HCT116 (cell line): ENCODE data around the gene PIGA. TPM values are rescaled to one million over a fixed set of nuclear protein-coding genes. Genes with fewer than 3 reads are reported as not detected.

ENCODE experiments used
- ATAC-seq: fragments of 200-7000 bp; cut with Tn5 transposase; 2 replicates; pipeline ENCODE4 v1.9.1; 2020; ENCODE audit warnings: mild to moderate bottlenecking, moderate library complexity
- BruUV-seq: library from RNA; stranded (reverse); fragments of 400-500 nt; replicated peaks from 2 replicates; lab custom pipeline; 2021; lab: Mats Ljungman, UMichigan
- CTCF ChIA-PET: fragments of 300-600 bp; sonication (Branson Sonifier 250); formaldehyde crosslinking; loops from one replicate; lab custom pipeline; 2021; ENCODE audit warnings: antibody characterized with exemption; lab: Charles Lee
- POLR2A ChIA-PET: fragments of 300-600, 350-600 bp; sonication (Branson Sonifier 250); formaldehyde crosslinking; loops from one replicate; lab custom pipeline; 2021; ENCODE audit warnings: antibody characterized with exemption; lab: Charles Lee
- RAD21 ChIA-PET, 2 experiments: fragments of 300-600 bp; sonication (Branson Sonifier 250); formaldehyde crosslinking; loops; one replicate each; lab custom pipeline; 2023; ENCODE audit warnings: low total read pairs in 2 of 2; ENCODE audit not compliant: uncharacterized antibody in 2 of 2, unreplicated experiment in 2 of 2, low non-redundant PET in 1 of 2; lab: Charles Lee
- DNase-seq: peaks from one replicate; pipeline ENCODE4 v3.0.0-alpha.2; 2010; ENCODE audit warnings: low read depth, low spot score
- H2AFZ ChIP-seq: fragments of 200-600 bp; shearing (Covaris generic), sonication (generic); 2 replicates; pipeline ENCODE4 v1.6.1; 2017; ENCODE audit warnings: low read depth, mixed run types, mixed read lengths, antibody characterized with exemption, low read length; ENCODE audit not compliant: poor library complexity, severe bottlenecking
- H3K27ac ChIP-seq: 2 replicates; pipeline ENCODE4 v1.5.1; 2012; ENCODE audit warnings: low read depth, low read length
- H3K27me3 ChIP-seq: fragments of 200-600 bp; sonication (generic); 2 replicates; pipeline ENCODE4 v1.6.1; 2016; ENCODE audit warnings: mixed run types, low read length, mixed read lengths; ENCODE audit not compliant: insufficient read depth
- H3K36me3 ChIP-seq, 2 experiments: fragments of 200-500 bp in 1 of 2; fragments of 200-600 bp in 1 of 2; sonication (Bioruptor generic) in 1 of 2; sonication (generic) in 1 of 2; 2 replicates each; pipeline versions ENCODE4 v1.5.1 to v1.6.1; 2014 to 2016; ENCODE audit warnings: low read length in 2 of 2, inconsistent platforms in 1 of 2, mixed read lengths in 1 of 2, mixed run types in 1 of 2; ENCODE audit not compliant: insufficient read depth in 2 of 2, control insufficient read depth in 1 of 2
- H3K4me1 ChIP-seq, 2 experiments: fragments of 200-600 bp in 1 of 2; sonication (generic) in 1 of 2; 2 replicates each; pipeline versions ENCODE4 v1.5.1 to v1.6.1; 2012 to 2017; ENCODE audit warnings: low read length in 2 of 2, inconsistent platforms in 1 of 2, mild to moderate bottlenecking in 1 of 2, mixed read lengths in 1 of 2, mixed run types in 1 of 2, moderate library complexity in 1 of 2; ENCODE audit not compliant: insufficient read depth in 2 of 2, control insufficient read depth in 1 of 2
- H3K4me2 ChIP-seq: fragments of 200-600 bp; sonication (generic); 2 replicates; pipeline ENCODE4 v1.6.1; 2017; ENCODE audit warnings: mixed run types, low read length, mixed read lengths
- H3K4me3 ChIP-seq, 2 experiments: fragments of 200-600 bp in 1 of 2; sonication (generic) in 1 of 2; replicated peaks in 1 of 2; 2 replicates each; pipeline ENCODE4 v1.5.1; 2011 to 2016; ENCODE audit warnings: low read length in 2 of 2, control low read depth in 1 of 2, low read depth in 1 of 2, mild to moderate bottlenecking in 1 of 2, mixed read lengths in 1 of 2, mixed run types in 1 of 2
- H3K79me2 ChIP-seq: fragments of 200-600 bp; sonication (generic); 2 replicates; pipeline ENCODE4 v1.6.1; 2017; ENCODE audit warnings: mild to moderate bottlenecking, mixed run types, low read length, moderate library complexity, mixed read lengths; ENCODE audit not compliant: insufficient read depth
- H3K9ac ChIP-seq: fragments of 200-600 bp; sonication (generic); 2 replicates; pipeline ENCODE4 v1.6.1; 2016; ENCODE audit warnings: low read length, mixed read lengths
- H3K9me2 ChIP-seq: fragments of 200-600 bp; sonication (generic), shearing (Covaris generic); 2 replicates; pipeline ENCODE4 v1.6.1; 2017; ENCODE audit warnings: mixed run types, mild to moderate bottlenecking, moderate library complexity; ENCODE audit not compliant: insufficient read depth
- H3K9me3 ChIP-seq, 2 experiments: fragments of 200-500 bp in 1 of 2; fragments of 200-600 bp in 1 of 2; sonication (Bioruptor generic) in 1 of 2; sonication (generic) in 1 of 2; 2 replicates each; pipeline ENCODE4 v1.6.1; 2014 to 2017; ENCODE audit warnings: low read length in 2 of 2, mixed read lengths in 2 of 2, inconsistent platforms in 1 of 2, low read depth in 1 of 2, mild to moderate bottlenecking in 1 of 2, mixed run types in 1 of 2, moderate library complexity in 1 of 2; ENCODE audit not compliant: control insufficient read depth in 1 of 2, insufficient read depth in 1 of 2
- H4K20me1 ChIP-seq: fragments of 200-600 bp; sonication (generic), shearing (Covaris generic); 2 replicates; pipeline ENCODE4 v1.6.1; 2017; ENCODE audit warnings: mixed run types, mild to moderate bottlenecking, moderate library complexity; ENCODE audit not compliant: insufficient read depth
- CBX3 ChIP-seq: IDR thresholded peaks from 2 replicates; pipeline ENCODE4 v1.6.1; 2012; ENCODE audit warnings: low read depth
- CEBPB ChIP-seq: IDR thresholded peaks from 2 replicates; pipeline ENCODE4 v1.6.1; 2012; ENCODE audit warnings: low read depth
- EGR1 ChIP-seq: IDR thresholded peaks from 2 replicates; pipeline ENCODE4 v1.6.1; 2012; ENCODE audit warnings: low read depth
- ELF1 ChIP-seq: IDR thresholded peaks from 2 replicates; pipeline ENCODE4 v1.6.1; 2012; ENCODE audit warnings: low read depth, borderline replicate concordance
- EZH2phosphoT487 ChIP-seq: fragments of 200-600 bp; IDR thresholded peaks from 2 replicates; pipeline ENCODE4 v1.6.1; 2018; ENCODE audit warnings: antibody characterized with exemption, borderline replicate concordance
- FOSL1 ChIP-seq: IDR thresholded peaks from 2 replicates; pipeline ENCODE4 v1.6.1; 2012; ENCODE audit warnings: low read depth
- JUND ChIP-seq: IDR thresholded peaks from 2 replicates; pipeline ENCODE4 v1.6.1; 2012
- SIN3A ChIP-seq: IDR thresholded peaks from 2 replicates; pipeline ENCODE4 v1.6.1; 2012; ENCODE audit warnings: low read depth
- ZNF274 ChIP-seq: fragments of 200-500 bp; sonication (Bioruptor generic); IDR thresholded peaks from 2 replicates; pipeline ENCODE4 v1.6.1; 2014; ENCODE audit warnings: mild to moderate bottlenecking, low read depth, low read length, inconsistent platforms
- intact Hi-C: fragments of 100-400 bp; cut with micrococcal nuclease; formaldehyde crosslinking; loops from 2 replicates; pipeline ENCODE4 v1.10.0; 2022
- total RNA-seq: library from RNA; stranded (reverse); gene quantifications from one replicate; pipeline ENCODE4 v1.2.1, GENCODE V29; 2021; ENCODE audit not compliant: unreplicated experiment
- TF ChIP-seq, protein P1 (sequence below), 3 experiments: fragments of 200-600 bp in 1 of 3; sonication (generic) in 1 of 3; IDR thresholded peaks in 2 of 3; conservative IDR thresholded peaks in 1 of 3; 2 replicates each; pipeline ENCODE4 v1.5.1; 2012 to 2017; ENCODE audit warnings: low read depth in 2 of 3, low read length in 2 of 3, antibody characterized with exemption in 1 of 3, borderline replicate concordance in 1 of 3, control low read depth in 1 of 3, mild to moderate bottlenecking in 1 of 3, mixed read lengths in 1 of 3, mixed run types in 1 of 3, moderate library complexity in 1 of 3; ENCODE audit not compliant: insufficient read depth in 1 of 3
- TF ChIP-seq, protein P2 (sequence below): IDR thresholded peaks from 2 replicates; pipeline ENCODE4 v1.6.1; 2011; ENCODE audit warnings: mild to moderate bottlenecking, low read length, moderate library complexity; ENCODE audit not compliant: insufficient replicate concordance; ENCODE audit errors: extremely low read depth
- TF ChIP-seq, protein P3 (sequence below): IDR thresholded peaks from 2 replicates; pipeline ENCODE4 v1.6.1; 2012
- TF ChIP-seq, protein P4 (sequence below): IDR thresholded peaks from 2 replicates; pipeline ENCODE4 v1.6.1; 2012; ENCODE audit warnings: low read depth
- TF ChIP-seq, protein P5 (sequence below): IDR thresholded peaks from 2 replicates; pipeline ENCODE4 v1.6.1; 2012

The PIGA gene
- total RNA-seq, 1 experiment from 2014 or later: 12.7 TPM

DNA sequence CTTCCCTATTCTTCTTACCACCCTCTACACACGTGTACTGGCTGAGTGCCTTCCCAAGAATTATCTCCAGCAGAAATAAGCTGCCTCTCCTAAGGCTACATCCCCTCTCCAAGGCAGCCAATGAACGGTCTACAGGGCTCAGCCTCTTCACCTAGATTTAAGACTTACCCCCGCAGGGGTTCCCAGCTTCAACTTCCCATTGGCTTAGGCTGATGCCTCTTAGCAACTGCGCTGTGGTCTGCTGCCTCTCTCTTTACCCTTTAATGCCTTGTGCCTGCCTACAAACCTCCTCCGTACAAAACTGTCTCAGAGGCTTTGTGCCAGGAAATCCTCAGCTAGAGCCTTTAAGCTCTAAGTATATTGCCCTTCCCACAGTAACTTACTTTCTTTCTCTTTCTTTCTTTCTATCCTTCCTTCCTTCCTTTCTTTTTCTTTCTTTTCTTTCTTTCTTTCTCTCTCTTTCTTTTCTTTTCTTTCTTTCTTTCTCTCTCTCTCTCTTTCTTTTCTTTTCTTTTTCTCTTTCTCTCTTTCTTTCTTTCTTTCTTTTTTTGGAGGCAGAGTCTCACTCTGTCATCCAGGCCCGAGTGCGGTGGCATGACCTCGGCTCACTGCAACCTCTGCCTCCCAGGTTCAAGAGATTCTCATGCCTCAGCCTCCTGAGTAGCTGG lies 15.1 kb upstream of the PIGA start:
- Histone ChIP-seq H3K4me2 (no peak overlapping the region), H3K9me3 (no peaks in the 10 kb centered on the region), H3K9ac (no peak overlapping the region)
- intact Hi-C loops: no loop called here
- TF ChIP-seq, protein P1, sequence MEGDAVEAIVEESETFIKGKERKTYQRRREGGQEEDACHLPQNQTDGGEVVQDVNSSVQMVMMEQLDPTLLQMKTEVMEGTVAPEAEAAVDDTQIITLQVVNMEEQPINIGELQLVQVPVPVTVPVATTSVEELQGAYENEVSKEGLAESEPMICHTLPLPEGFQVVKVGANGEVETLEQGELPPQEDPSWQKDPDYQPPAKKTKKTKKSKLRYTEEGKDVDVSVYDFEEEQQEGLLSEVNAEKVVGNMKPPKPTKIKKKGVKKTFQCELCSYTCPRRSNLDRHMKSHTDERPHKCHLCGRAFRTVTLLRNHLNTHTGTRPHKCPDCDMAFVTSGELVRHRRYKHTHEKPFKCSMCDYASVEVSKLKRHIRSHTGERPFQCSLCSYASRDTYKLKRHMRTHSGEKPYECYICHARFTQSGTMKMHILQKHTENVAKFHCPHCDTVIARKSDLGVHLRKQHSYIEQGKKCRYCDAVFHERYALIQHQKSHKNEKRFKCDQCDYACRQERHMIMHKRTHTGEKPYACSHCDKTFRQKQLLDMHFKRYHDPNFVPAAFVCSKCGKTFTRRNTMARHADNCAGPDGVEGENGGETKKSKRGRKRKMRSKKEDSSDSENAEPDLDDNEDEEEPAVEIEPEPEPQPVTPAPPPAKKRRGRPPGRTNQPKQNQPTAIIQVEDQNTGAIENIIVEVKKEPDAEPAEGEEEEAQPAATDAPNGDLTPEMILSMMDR (IDR thresholded peaks at IDR 0.05 in 2 of 3, conservative IDR thresholded peaks at IDR 0.05 in 1 of 3; ENCODE audit: borderline replicate concordance in 1 of 3, insufficient read depth in 1 of 3, low read depth in 2 of 3, low read length in 2 of 3): no peak
- TF ChIP-seq EGR1 (no peak), SIN3A (no peak), CBX3 (no peak), ELF1 (no peak), CEBPB (no peak), FOSL1 (no peak), ZNF274 (no peak), EZH2phosphoT487 (no peak), JUND (no peak)
- TF ChIP-seq, protein P2, sequence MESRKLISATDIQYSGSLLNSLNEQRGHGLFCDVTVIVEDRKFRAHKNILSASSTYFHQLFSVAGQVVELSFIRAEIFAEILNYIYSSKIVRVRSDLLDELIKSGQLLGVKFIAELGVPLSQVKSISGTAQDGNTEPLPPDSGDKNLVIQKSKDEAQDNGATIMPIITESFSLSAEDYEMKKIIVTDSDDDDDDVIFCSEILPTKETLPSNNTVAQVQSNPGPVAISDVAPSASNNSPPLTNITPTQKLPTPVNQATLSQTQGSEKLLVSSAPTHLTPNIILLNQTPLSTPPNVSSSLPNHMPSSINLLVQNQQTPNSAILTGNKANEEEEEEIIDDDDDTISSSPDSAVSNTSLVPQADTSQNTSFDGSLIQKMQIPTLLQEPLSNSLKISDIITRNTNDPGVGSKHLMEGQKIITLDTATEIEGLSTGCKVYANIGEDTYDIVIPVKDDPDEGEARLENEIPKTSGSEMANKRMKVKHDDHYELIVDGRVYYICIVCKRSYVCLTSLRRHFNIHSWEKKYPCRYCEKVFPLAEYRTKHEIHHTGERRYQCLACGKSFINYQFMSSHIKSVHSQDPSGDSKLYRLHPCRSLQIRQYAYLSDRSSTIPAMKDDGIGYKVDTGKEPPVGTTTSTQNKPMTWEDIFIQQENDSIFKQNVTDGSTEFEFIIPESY: no peak
- TF ChIP-seq, protein P3, sequence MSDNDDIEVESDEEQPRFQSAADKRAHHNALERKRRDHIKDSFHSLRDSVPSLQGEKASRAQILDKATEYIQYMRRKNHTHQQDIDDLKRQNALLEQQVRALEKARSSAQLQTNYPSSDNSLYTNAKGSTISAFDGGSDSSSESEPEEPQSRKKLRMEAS: no peak
- TF ChIP-seq, protein P4, sequence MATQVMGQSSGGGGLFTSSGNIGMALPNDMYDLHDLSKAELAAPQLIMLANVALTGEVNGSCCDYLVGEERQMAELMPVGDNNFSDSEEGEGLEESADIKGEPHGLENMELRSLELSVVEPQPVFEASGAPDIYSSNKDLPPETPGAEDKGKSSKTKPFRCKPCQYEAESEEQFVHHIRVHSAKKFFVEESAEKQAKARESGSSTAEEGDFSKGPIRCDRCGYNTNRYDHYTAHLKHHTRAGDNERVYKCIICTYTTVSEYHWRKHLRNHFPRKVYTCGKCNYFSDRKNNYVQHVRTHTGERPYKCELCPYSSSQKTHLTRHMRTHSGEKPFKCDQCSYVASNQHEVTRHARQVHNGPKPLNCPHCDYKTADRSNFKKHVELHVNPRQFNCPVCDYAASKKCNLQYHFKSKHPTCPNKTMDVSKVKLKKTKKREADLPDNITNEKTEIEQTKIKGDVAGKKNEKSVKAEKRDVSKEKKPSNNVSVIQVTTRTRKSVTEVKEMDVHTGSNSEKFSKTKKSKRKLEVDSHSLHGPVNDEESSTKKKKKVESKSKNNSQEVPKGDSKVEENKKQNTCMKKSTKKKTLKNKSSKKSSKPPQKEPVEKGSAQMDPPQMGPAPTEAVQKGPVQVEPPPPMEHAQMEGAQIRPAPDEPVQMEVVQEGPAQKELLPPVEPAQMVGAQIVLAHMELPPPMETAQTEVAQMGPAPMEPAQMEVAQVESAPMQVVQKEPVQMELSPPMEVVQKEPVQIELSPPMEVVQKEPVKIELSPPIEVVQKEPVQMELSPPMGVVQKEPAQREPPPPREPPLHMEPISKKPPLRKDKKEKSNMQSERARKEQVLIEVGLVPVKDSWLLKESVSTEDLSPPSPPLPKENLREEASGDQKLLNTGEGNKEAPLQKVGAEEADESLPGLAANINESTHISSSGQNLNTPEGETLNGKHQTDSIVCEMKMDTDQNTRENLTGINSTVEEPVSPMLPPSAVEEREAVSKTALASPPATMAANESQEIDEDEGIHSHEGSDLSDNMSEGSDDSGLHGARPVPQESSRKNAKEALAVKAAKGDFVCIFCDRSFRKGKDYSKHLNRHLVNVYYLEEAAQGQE: no peak
- TF ChIP-seq, protein P5, sequence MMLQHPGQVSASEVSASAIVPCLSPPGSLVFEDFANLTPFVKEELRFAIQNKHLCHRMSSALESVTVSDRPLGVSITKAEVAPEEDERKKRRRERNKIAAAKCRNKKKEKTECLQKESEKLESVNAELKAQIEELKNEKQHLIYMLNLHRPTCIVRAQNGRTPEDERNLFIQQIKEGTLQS: no peak
- TF ChIP-seq, all 23 proteins: peak for 0
- CTCF ChIA-PET: interaction anchor here (1.0 to 1.4 kb wide), 2 partner anchors 121 to 143 kb away, joined by 3 read pairs; partner anchors contain the start of gene PIR
- no TSS peak for BruUV-seq
- H4K20me1 ChIP-seq: no peaks in the 10 kb centered on the region
- no peak overlapping the region for H3K4me3 ChIP-seq
- H3K27ac ChIP-seq: no peak overlapping the region
- POLR2A ChIA-PET: no interaction called here
- no peaks in the 10 kb centered on the region for H3K36me3 ChIP-seq
- ATAC-seq: no peak
- no peaks in the 10 kb centered on the region for H3K27me3 ChIP-seq
- H3K9me2 ChIP-seq: no peaks in the 10 kb centered on the region
- no peaks in the 10 kb centered on the region for H3K4me1 ChIP-seq
- DNase-seq: no peak
- RAD21 ChIA-PET: no interaction called here
- no peaks in the 10 kb centered on the region for H3K79me2 ChIP-seq
- H2AFZ ChIP-seq: no peak overlapping the region
